Liver (tissue), 9 donors: ENCODE data around the gene HMGCL. TPM values are rescaled to one million over a fixed set of nuclear protein-coding genes. Genes with fewer than 3 reads are reported as not detected.

ENCODE experiments used
- DNase-seq: peaks from one replicate; pipeline ENCODE4 v3.0.0-alpha.2; 2017; ENCODE audit warnings: low spot score
- H3K27ac ChIP-seq, 2 donors: one replicate each; pipeline ENCODE4 v1.7.0; 2013; ENCODE audit warnings: inconsistent platforms in 2 of 2, low read length in 2 of 2, control low read depth in 1 of 2, low read depth in 1 of 2, mild to moderate bottlenecking in 1 of 2
- H3K27me3 ChIP-seq, 4 donors: one replicate each; pipeline versions ENCODE4 v1.6.1 to v1.7.0; 2013; ENCODE audit warnings: low read length in 3 of 4, inconsistent platforms in 1 of 4, mild to moderate bottlenecking in 1 of 4, moderate library complexity in 1 of 4; ENCODE audit not compliant: control insufficient read depth in 4 of 4, insufficient read depth in 4 of 4
- H3K36me3 ChIP-seq, 4 donors: one replicate each; pipeline versions ENCODE4 v1.6.1 to v1.7.0; 2013; ENCODE audit warnings: low read length in 3 of 4, mild to moderate bottlenecking in 3 of 4, low read depth in 1 of 4, moderate library complexity in 1 of 4; ENCODE audit not compliant: control insufficient read depth in 4 of 4, insufficient read depth in 3 of 4
- H3K4me1 ChIP-seq, 4 donors: one replicate each; pipeline versions ENCODE4 v1.6.1 to v1.7.0; 2013; ENCODE audit warnings: low read length in 3 of 4, mild to moderate bottlenecking in 3 of 4, moderate library complexity in 1 of 4; ENCODE audit not compliant: control insufficient read depth in 4 of 4, insufficient read depth in 4 of 4
- H3K4me3 ChIP-seq, 3 donors: one replicate each; pipeline versions ENCODE4 v1.6.1 to v1.7.0; 2013; ENCODE audit warnings: low read length in 3 of 3, control low read depth in 1 of 3, low read depth in 1 of 3, mild to moderate bottlenecking in 1 of 3
- H3K9ac ChIP-seq, 2 donors: one replicate each; pipeline ENCODE4 v1.7.0; 2013; ENCODE audit warnings: low read length in 2 of 2, mild to moderate bottlenecking in 2 of 2, moderate library complexity in 2 of 2, control low read depth in 1 of 2, low read depth in 1 of 2
- H3K9me3 ChIP-seq, 4 donors: one replicate each; pipeline versions ENCODE4 v1.6.1 to v1.7.0; 2013; ENCODE audit warnings: low read length in 3 of 4; ENCODE audit not compliant: control insufficient read depth in 4 of 4
- ATF3 ChIP-seq: IDR thresholded peaks from 2 replicates; pipeline ENCODE4 v1.6.1; 2016; ENCODE audit warnings: antibody characterized with exemption
- CTCF ChIP-seq: fragments of 150-350 bp; IDR thresholded peaks from 2 replicates; pipeline ENCODE4 v1.5.1; 2017; ENCODE audit warnings: improper control_type of control experiment, low read depth, low read length; ENCODE audit not compliant: missing input control
- EGR1 ChIP-seq, 2 donors: IDR thresholded peaks; 2 replicates each; pipeline ENCODE4 v1.6.1; 2016 to 2018; ENCODE audit warnings: antibody characterized with exemption in 2 of 2, low read depth in 2 of 2
- FOXA1 ChIP-seq: IDR thresholded peaks from 2 replicates; pipeline ENCODE4 v1.6.1; 2016; ENCODE audit warnings: antibody characterized with exemption
- GABPA ChIP-seq, 2 donors: IDR thresholded peaks in 1 of 2; conservative IDR thresholded peaks in 1 of 2; 2 replicates each; pipeline ENCODE4 v1.6.1; 2016; ENCODE audit warnings: antibody characterized with exemption in 2 of 2, mild to moderate bottlenecking in 1 of 2, moderate library complexity in 1 of 2
- HNF4A ChIP-seq, 2 donors: conservative IDR thresholded peaks; 2 replicates each; pipeline ENCODE4 v1.6.1; 2016; ENCODE audit warnings: antibody characterized with exemption in 2 of 2, mild to moderate bottlenecking in 2 of 2
- HNF4G ChIP-seq: IDR thresholded peaks from 2 replicates; pipeline ENCODE4 v1.6.1; 2016; ENCODE audit warnings: antibody characterized with exemption
- MAX ChIP-seq: IDR thresholded peaks from 2 replicates; pipeline ENCODE4 v1.6.1; 2016; ENCODE audit warnings: antibody characterized with exemption
- RAD21 ChIP-seq, 2 donors: IDR thresholded peaks; 2 replicates each; pipeline ENCODE4 v1.6.1; 2016; ENCODE audit warnings: antibody characterized with exemption in 2 of 2, mild to moderate bottlenecking in 2 of 2
- RXRA ChIP-seq, 2 donors: IDR thresholded peaks; 2 replicates each; pipeline ENCODE4 v1.6.1; 2017 to 2018; ENCODE audit warnings: antibody characterized with exemption in 2 of 2, mild to moderate bottlenecking in 1 of 2
- SP1 ChIP-seq: IDR thresholded peaks from 2 replicates; pipeline ENCODE4 v1.6.1; 2018; ENCODE audit warnings: antibody characterized with exemption, mild to moderate bottlenecking
- TAF1 ChIP-seq: conservative IDR thresholded peaks from 2 replicates; pipeline ENCODE4 v1.6.1; 2016; ENCODE audit warnings: antibody characterized with exemption, mild to moderate bottlenecking
- YY1 ChIP-seq: IDR thresholded peaks from 2 replicates; pipeline ENCODE4 v1.6.1; 2016; ENCODE audit warnings: antibody characterized with exemption, mild to moderate bottlenecking
- ZBTB33 ChIP-seq: IDR thresholded peaks from 2 replicates; pipeline ENCODE4 v1.6.1; 2016; ENCODE audit warnings: antibody characterized with exemption
- WGBS: extraction: QIAGEN DNeasy Blood & Tissue Kit; methylation state at CpG from one replicate; pipeline ENCODE4 v1.1.7; 2013; 5-methylcytosine and 5-hydroxymethylcytosine counted together
- polyA plus RNA-seq, 2 donors: library from polyadenylated mRNA; stranded (reverse) in 1 of 2; unstranded in 1 of 2; fragments of 200-250 nt in 1 of 2; fragments of >200 nt in 1 of 2; fragmentation: Nextera tagmentation in 1 of 2; extraction: Ambion mirVana in 1 of 2; gene quantifications; one replicate each; pipeline versions ENCODE4 v1.2.1 to v1.2.3, GENCODE V29; 2013 to 2015
- total RNA-seq, 2 donors: library from RNA; depleted of rRNA; stranded (reverse); fragments of >200 nt; gene quantifications; one replicate each; pipeline ENCODE4 v1.2.3, GENCODE V29; 2014
- donor health status: healthy.
- donor health status: healthy.
- donor health status: healthy.
- donor health status: healthy.
- donor health status: healthy.

HMGCL gene
- total and polyA plus RNA-seq, 4 donors: 68.2 to 198 (median 149) TPM

GRCh38 chr1:23869051-23869450 is 43.8 kb upstream of the HMGCL start:
- WGBS: 60% methylated on average over 10 of the region's 10 CpGs
- Histone ChIP-seq H3K9ac (peak overlapping the region in 1 of 2 donors; percentile 89), H3K4me1 (peaks cover 8 to 22% (median 15%) of the 10 kb centered on the region in 4 donors)

GRCh38 chr1:23868557-23869016 is 43.4 kb upstream of the HMGCL start:
- no peaks in the 10 kb centered on the region for H3K9me3 ChIP-seq
- H3K4me3 ChIP-seq: peak overlapping the region; percentile 27 to 85 (median 58)
- peaks cover 8 to 22% (median 15%) of the 10 kb centered on the region in 4 donors for H3K4me1 ChIP-seq
- TF ChIP-seq YY1 (peak; percentile 36), CTCF (no peak)
- H3K27me3 ChIP-seq: no peaks in the 10 kb centered on the region
- peaks cover 0 to 5% (median 0%) of the 10 kb centered on the region in 4 donors for H3K36me3 ChIP-seq
- 9% methylated on average over 20 of the region's 20 CpGs for WGBS
- H3K27ac ChIP-seq: peak overlapping the region; percentile 36 to 58
- peak; percentile 58 for DNase-seq
- peak overlapping the region; percentile 49 to 89 for H3K9ac ChIP-seq

More at GRCh38 chr1:23869051-23869450, 43.8 kb upstream of the HMGCL start:
- Histone ChIP-seq H3K36me3 (peaks cover 0 to 5% (median 0%) of the 10 kb centered on the region in 4 donors), H3K27ac (no peak overlapping the region), H3K4me3 (peak overlapping the region in 2 of 3 donors; percentile 58 to 85), H3K27me3 (no peaks in the 10 kb centered on the region), H3K9me3 (no peaks in the 10 kb centered on the region)
- TF ChIP-seq MAX (peak; percentile 83), EGR1 (IDR thresholded peaks at IDR 0.05; ENCODE audit: low read depth in 2 of 2) (peak in 1 of 2 donors; percentile 28), RAD21 (IDR thresholded peaks at IDR 0.05) (no peak), ATF3 (no peak), YY1 (peak; percentile 3)
- no peak for DNase-seq

GRCh38 chr1:23867895-23868556 is 42.8 kb upstream of the HMGCL start, which contains the start of gene FUCA1:
TSS of gene FUCA1 (minus strand) at chr1:23868290. CDS start at chr1:23868286, 4 bp downstream.
- peak within 1 kb of the TSS; percentile 49 to 89 for H3K9ac ChIP-seq
- WGBS: under 1% methylated on average over 71 of the region's 71 CpGs
- TF ChIP-seq FOXA1 (peak; percentile 42), CTCF (peak; percentile 97), HNF4A (conservative IDR thresholded peaks at IDR 0.05) (peak; percentile 21 to 44), SP1 (peak; percentile 49), RXRA (IDR thresholded peaks at IDR 0.05) (peak; percentile 32 to 33), YY1 (no peak), GABPA (IDR thresholded peaks at IDR 0.05 in 1 of 2, conservative IDR thresholded peaks at IDR 0.05 in 1 of 2) (peak in 1 of 2 donors; percentile 67), EGR1 (IDR thresholded peaks at IDR 0.05; ENCODE audit: low read depth in 2 of 2) (peak in 1 of 2 donors; percentile 31), TAF1 (no peak), HNF4G (peak; percentile 22), ZBTB33 (no peak), RAD21 (IDR thresholded peaks at IDR 0.05) (peak; percentile 83 to 92)

More at GRCh38 chr1:23867895-23868556, 42.8 kb upstream of the HMGCL start, which contains the start of gene FUCA1:
- Histone ChIP-seq H3K9me3 (no peaks in the 10 kb centered on the region), H3K4me1 (peaks cover 8 to 22% (median 15%) of the 10 kb centered on the region in 4 donors), H3K27me3 (no peaks in the 10 kb centered on the region), H3K27ac (peak within 1 kb of the TSS; percentile 36 to 58), H3K36me3 (peaks cover 0 to 5% (median under 1%) of the 10 kb centered on the region in 4 donors), H3K4me3 (peak within 1 kb of the TSS; percentile 79 to 87 (median 85))
- peak; percentile 96 for DNase-seq
